Calu3 (cell line): Measurements from ENCODE around the gene ANKRD62. TPM values are rescaled to one million over a fixed set of nuclear protein-coding genes. Genes with fewer than 3 reads are reported as not detected.
"Not testable (repeated sequence)": the region's sequence is repeated elsewhere in the genome, so short reads cannot be mapped to it uniquely, and the experiment has no call there.

Source experiments
- BruUV-seq: library from RNA; stranded (reverse); fragments of 400-500 nt; replicated peaks from 2 replicates; lab custom pipeline; 2021; lab: Mats Ljungman, UMichigan
- CTCF ChIA-PET: fragments of 300-600 bp; sonication (Branson Sonifier 250); formaldehyde crosslinking; loops from one replicate; lab custom pipeline; 2022; ENCODE audit warnings: antibody characterized with exemption; lab: Charles Lee
- DNase-seq: peaks from one replicate; pipeline ENCODE4 v3.0.0; 2022
- H3K27ac Mint-ChIP-seq: one replicate; pipeline ENCODE4 v1.8.0; 2022; ENCODE audit warnings: mixed read lengths; ENCODE audit not compliant: unreplicated experiment
- H3K27me3 Mint-ChIP-seq: one replicate; pipeline ENCODE4 v1.8.0; 2022; ENCODE audit warnings: mixed read lengths; ENCODE audit not compliant: unreplicated experiment
- H3K36me3 Mint-ChIP-seq: one replicate; pipeline ENCODE4 v1.8.0; 2022; ENCODE audit warnings: mild to moderate bottlenecking, moderate library complexity, mixed read lengths; ENCODE audit not compliant: insufficient read depth, unreplicated experiment
- H3K4me1 Mint-ChIP-seq: one replicate; pipeline ENCODE4 v1.8.0; 2022; ENCODE audit warnings: mild to moderate bottlenecking, low read depth, mixed read lengths; ENCODE audit not compliant: unreplicated experiment
- H3K4me3 Mint-ChIP-seq: one replicate; pipeline ENCODE4 v1.8.0; 2022; ENCODE audit warnings: mild to moderate bottlenecking, low read depth, moderate library complexity, mixed read lengths; ENCODE audit not compliant: unreplicated experiment
- H3K9me3 Mint-ChIP-seq: one replicate; pipeline ENCODE4 v1.8.0; 2022; ENCODE audit warnings: low read depth, mixed read lengths; ENCODE audit not compliant: unreplicated experiment
- intact Hi-C: fragments of 100-400 bp; cut with micrococcal nuclease; formaldehyde crosslinking; loops from one replicate; pipeline ENCODE4 v1.10.0; 2022; ENCODE audit not compliant: unreplicated experiment
- total RNA-seq: library from RNA; stranded (reverse); gene quantifications from 2 replicates; pipeline ENCODE4 v1.2.3, GENCODE V29; 2022
- TF ChIP-seq, protein P1 (sequence below): fragments of 200-600 bp; IDR thresholded peaks from one replicate; pipeline ENCODE4 v1.8.0; 2022; ENCODE audit warnings: antibody characterized with exemption; ENCODE audit not compliant: unreplicated experiment

Gene ANKRD62
- total RNA-seq, 1 experiment from 2014 or later, result not detected

GRCh38 chr18:12068950-12069320, 24.7 kb upstream of the ANKRD62 start:
- H3K27me3 Mint-ChIP-seq, result peaks cover 46% of the 10 kb centered on the region
- no peak overlapping the region for H3K27ac Mint-ChIP-seq
- intact Hi-C loops, result no loop called here
- TF ChIP-seq, protein P1, sequence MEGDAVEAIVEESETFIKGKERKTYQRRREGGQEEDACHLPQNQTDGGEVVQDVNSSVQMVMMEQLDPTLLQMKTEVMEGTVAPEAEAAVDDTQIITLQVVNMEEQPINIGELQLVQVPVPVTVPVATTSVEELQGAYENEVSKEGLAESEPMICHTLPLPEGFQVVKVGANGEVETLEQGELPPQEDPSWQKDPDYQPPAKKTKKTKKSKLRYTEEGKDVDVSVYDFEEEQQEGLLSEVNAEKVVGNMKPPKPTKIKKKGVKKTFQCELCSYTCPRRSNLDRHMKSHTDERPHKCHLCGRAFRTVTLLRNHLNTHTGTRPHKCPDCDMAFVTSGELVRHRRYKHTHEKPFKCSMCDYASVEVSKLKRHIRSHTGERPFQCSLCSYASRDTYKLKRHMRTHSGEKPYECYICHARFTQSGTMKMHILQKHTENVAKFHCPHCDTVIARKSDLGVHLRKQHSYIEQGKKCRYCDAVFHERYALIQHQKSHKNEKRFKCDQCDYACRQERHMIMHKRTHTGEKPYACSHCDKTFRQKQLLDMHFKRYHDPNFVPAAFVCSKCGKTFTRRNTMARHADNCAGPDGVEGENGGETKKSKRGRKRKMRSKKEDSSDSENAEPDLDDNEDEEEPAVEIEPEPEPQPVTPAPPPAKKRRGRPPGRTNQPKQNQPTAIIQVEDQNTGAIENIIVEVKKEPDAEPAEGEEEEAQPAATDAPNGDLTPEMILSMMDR, result no peak
- DNase-seq, result no peak
- no peaks in the 10 kb centered on the region for H3K9me3 Mint-ChIP-seq
- no peaks in the 10 kb centered on the region for H3K36me3 Mint-ChIP-seq
- CTCF ChIA-PET, result no interaction called here
- no peak overlapping the region for H3K4me3 Mint-ChIP-seq
- no peaks in the 10 kb centered on the region for H3K4me1 Mint-ChIP-seq
- no TSS peak for BruUV-seq

DNA sequence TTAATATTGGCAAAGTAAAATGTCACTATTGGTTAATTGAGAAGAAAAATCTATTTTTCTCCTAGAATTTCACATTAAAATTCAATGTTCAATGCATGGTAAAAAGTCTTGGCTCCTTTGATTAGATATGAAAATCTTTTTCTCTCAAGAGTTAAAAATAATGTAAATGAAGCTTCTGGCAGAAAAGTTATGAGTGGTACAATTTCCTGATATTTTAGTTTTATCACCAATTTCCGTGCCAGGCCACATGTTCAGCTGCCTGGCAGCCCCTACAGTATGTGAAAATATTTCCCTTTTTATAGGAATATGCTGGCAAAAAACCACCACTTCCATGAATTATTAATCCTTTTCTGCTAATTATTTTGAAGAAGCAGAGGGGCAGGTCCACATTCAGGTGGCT, 22.6 kb upstream of the ANKRD62 start:
- H3K27me3 Mint-ChIP-seq, result peaks cover 53% of the 10 kb centered on the region
- DNase-seq, H3K27ac Mint-ChIP-seq, H3K4me1 Mint-ChIP-seq, H3K4me3 Mint-ChIP-seq, CTCF ChIA-PET, H3K9me3 Mint-ChIP-seq, H3K36me3 Mint-ChIP-seq, intact Hi-C loops, BruUV-seq: not testable (repeated sequence)

DNA sequence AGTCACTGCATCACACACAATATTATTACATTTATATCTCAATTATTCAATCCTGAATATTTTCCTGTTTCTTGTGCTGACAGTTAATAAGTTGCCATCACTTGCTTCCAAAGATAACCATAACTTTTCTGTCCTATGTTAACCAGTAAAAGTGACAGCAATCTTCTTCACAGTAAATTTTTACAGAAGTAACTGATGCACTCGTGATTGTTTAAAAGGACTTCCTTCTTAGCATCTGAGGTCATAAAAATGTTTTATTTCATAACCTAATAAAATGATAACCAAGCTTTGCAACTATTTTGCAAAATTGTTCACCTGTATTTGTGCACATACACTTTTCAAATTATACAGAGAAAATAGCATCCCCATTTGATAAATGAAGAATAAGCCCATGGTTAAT, 20.6 kb upstream of the ANKRD62 start:
- Mint-ChIP-seq H3K4me1 (no peaks in the 10 kb centered on the region), H3K4me3 (no peak overlapping the region), H3K36me3 (no peaks in the 10 kb centered on the region), H3K9me3 (no peaks in the 10 kb centered on the region), H3K27ac (no peak overlapping the region), H3K27me3 (peaks cover 48% of the 10 kb centered on the region)
- intact Hi-C loops, result no loop called here
- TF ChIP-seq, protein P1, result no peak
- no peak for DNase-seq
- no TSS peak for BruUV-seq
- CTCF ChIA-PET, result no interaction called here

DNA sequence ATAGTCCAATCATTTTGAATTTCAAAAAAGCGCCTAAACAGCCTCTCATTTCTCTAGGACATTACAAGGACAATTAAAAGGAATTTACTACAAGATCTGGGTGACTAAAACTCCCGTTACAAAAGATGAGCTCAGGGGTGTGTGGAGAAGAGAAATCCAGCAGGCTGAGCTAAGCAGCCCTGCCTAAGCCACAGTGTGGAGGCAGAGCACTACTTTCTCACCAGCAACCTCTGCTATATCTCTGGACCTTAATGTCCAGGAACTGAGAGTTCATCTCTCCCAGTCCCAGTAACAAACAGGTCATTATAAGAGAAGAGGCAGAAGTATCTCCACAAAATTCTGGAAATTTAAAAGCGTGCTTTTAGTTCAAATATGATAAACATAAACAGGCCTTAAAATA, 18.9 kb upstream of the ANKRD62 start:
- Mint-ChIP-seq H3K4me3 (no peak overlapping the region), H3K36me3 (no peaks in the 10 kb centered on the region), H3K27ac (no peak overlapping the region), H3K27me3 (peaks cover 48% of the 10 kb centered on the region), H3K4me1 (no peaks in the 10 kb centered on the region), H3K9me3 (no peaks in the 10 kb centered on the region)
- intact Hi-C loops, result no loop called here
- DNase-seq, result no peak
- no TSS peak for BruUV-seq
- CTCF ChIA-PET, result no interaction called here
- TF ChIP-seq, protein P1, result no peak

GRCh38 chr18:12076424-12077140, 17.1 kb upstream of the ANKRD62 start:
- Mint-ChIP-seq H3K27me3 (peaks cover 44% of the 10 kb centered on the region), H3K36me3 (no peaks in the 10 kb centered on the region), H3K4me3 (peak overlapping the region; percentile 52), H3K27ac (no peak overlapping the region), H3K9me3 (no peaks in the 10 kb centered on the region), H3K4me1 (no peaks in the 10 kb centered on the region)
- BruUV-seq, result no TSS peak
- intact Hi-C loops, result no loop called here
- CTCF ChIA-PET, result interaction anchor here (0.7 kb wide), 1 partner anchor 1528 kb away, joined by 3 read pairs; no protein-coding TSS in a partner anchor
- DNase-seq, result peak; percentile 29
- TF ChIP-seq, protein P1, result no peak

DNA sequence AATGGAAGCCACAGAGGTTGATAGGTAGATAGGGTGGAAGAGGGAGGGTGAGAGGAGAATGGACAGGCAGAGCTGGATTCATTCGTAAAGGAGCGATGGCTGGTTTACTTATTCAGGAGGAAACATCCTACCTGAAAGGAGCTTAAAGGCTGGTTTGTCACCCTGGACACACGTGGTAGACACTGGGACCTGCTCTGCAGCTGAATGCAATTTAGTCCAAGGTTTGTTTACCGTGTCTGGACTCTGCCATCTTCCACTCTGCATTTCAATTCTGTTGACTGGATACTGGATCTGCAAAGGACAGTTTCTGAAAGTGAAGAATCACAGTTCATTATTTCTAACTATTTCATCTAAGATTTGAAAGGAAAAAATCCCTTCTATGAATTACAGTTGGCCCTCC, 15.6 kb upstream of the ANKRD62 start:
- H3K4me3 Mint-ChIP-seq, H3K4me1 Mint-ChIP-seq, H3K27ac Mint-ChIP-seq, DNase-seq, intact Hi-C loops, BruUV-seq, CTCF ChIA-PET, H3K9me3 Mint-ChIP-seq, H3K36me3 Mint-ChIP-seq: not testable (repeated sequence)
- H3K27me3 Mint-ChIP-seq, result peaks cover 46% of the 10 kb centered on the region
